Body of pancreas (tissue), 4 donors: ENCODE results near the gene PPP2R5E. TPM values are rescaled to one million over a fixed set of nuclear protein-coding genes. Genes with fewer than 3 reads are reported as not detected.

ENCODE experiments used
- ATAC-seq: fragments of 150-250 bp; one replicate; pipeline ENCODE4 v1.9.1; 2016
- DNase-seq, 4 donors: peaks; one replicate each; pipeline ENCODE4 v3.0.0-alpha.2; 2019
- H3K27ac ChIP-seq, 4 donors: fragments of 200-600 bp; sonication (generic); 1 replicate in 3 of 4; 2 replicates in 1 of 4; pipeline versions ENCODE4 v1.5.1 to v1.6.1; 2016 to 2019; ENCODE audit warnings: mild to moderate bottlenecking in 1 of 4, mixed read lengths in 1 of 4, moderate library complexity in 1 of 4
- H3K27me3 ChIP-seq, 2 donors: fragments of 200-600 bp; sonication (generic); one replicate each; pipeline ENCODE4 v1.6.0; 2016; ENCODE audit warnings: mild to moderate bottlenecking in 1 of 2
- H3K36me3 ChIP-seq, 2 donors: fragments of 200-600 bp; sonication (generic); replicated peaks in 1 of 2; 2 replicates each; pipeline ENCODE4 v1.5.1; 2016; ENCODE audit warnings: low read depth in 2 of 2; ENCODE audit not compliant: insufficient read depth in 1 of 2
- H3K4me1 ChIP-seq: fragments of 200-600 bp; sonication (generic); one replicate; pipeline ENCODE4 v1.6.0; 2016
- H3K4me3 ChIP-seq, 2 donors: fragments of 200-600 bp; sonication (generic); 1 replicate in 1 of 2; 2 replicates in 1 of 2; pipeline ENCODE4 v1.5.1; 2016 to 2019
- H3K9me3 ChIP-seq, 3 donors: fragments of 200-600 bp; sonication (generic); 1 replicate in 2 of 3; 2 replicates in 1 of 3; pipeline ENCODE4 v1.5.1; 2016
- CTCF ChIP-seq, 7 experiments: fragments of 450-650 bp in 4 of 7; fragments of 200-600 bp in 3 of 7; sonication (generic) in 3 of 7; IDR thresholded peaks; one replicate each; pipeline ENCODE4 v1.5.1; 2016 to 2019; ENCODE audit warnings: antibody characterized with exemption in 7 of 7
- POLR2A ChIP-seq, 3 donors: fragments of 450-650 bp; IDR thresholded peaks; one replicate each; pipeline ENCODE4 v1.6.1; 2016; ENCODE audit warnings: antibody characterized with exemption in 3 of 3, mild to moderate bottlenecking in 2 of 3
- WGBS, 2 donors: methylation state at CpG; one replicate each; pipeline ENCODE4 v1.1.5; 2017; 5-methylcytosine and 5-hydroxymethylcytosine counted together
- intact Hi-C: fragments of 100-400 bp; cut with DNase I; formaldehyde crosslinking; loops from one replicate; pipeline ENCODE4 v1.15.1; 2023
- total RNA-seq, 2 donors: library from RNA; depleted of rRNA; stranded (reverse); fragments of >200 nt; gene quantifications; one replicate each; pipeline ENCODE4 v1.1.0, GENCODE V29; 2016

The PPP2R5E gene
- total RNA-seq, 2 donors from 2014 or later, result 9.2 to 12.5 TPM

GRCh38 chr14:63543826-63544406 is 739 bp upstream of the PPP2R5E start:
- 0 to 1% methylated on average over 22 of the region's 22 CpGs for WGBS, 2 donors
- Histone ChIP-seq H3K9me3 (no peaks in the 10 kb centered on the region), H3K27me3 (no peaks in the 10 kb centered on the region), H3K27ac (peak overlapping the region; percentile 46 to 95 (median 93)), H3K4me3 (peak overlapping the region; percentile 50 to 59), H3K4me1 (peaks cover 28% of the 10 kb centered on the region), H3K36me3 (peaks cover 0 to 4% of the 10 kb centered on the region in 2 donors)
- ATAC-seq, result no peak
- TF ChIP-seq POLR2A (IDR thresholded peaks at IDR 0.05) (no peak), CTCF (IDR thresholded peaks at IDR 0.05) (no peak)
- peak in 1 of 4 donors; percentile 17 for DNase-seq
- intact Hi-C loops, result loop anchor here (10.0 kb wide), 1 partner anchor 149 kb away; no protein-coding TSS in a partner anchor

- H3K27me3 ChIP-seq, result no peaks in the 10 kb centered on the region
- H3K27ac ChIP-seq, result peak overlapping the region; percentile 74 to 95 (median 93)
- TF ChIP-seq CTCF (IDR thresholded peaks at IDR 0.05) (no peak), POLR2A (IDR thresholded peaks at IDR 0.05) (no peak)
- H3K9me3 ChIP-seq, result no peaks in the 10 kb centered on the region
- intact Hi-C loops, result loop anchor here (10.0 kb wide), 1 partner anchor 148 kb away; no protein-coding TSS in a partner anchor
- peak; percentile 4 for ATAC-seq
- peaks cover 0 to 6% of the 10 kb centered on the region in 2 donors for H3K36me3 ChIP-seq
- peaks cover 28% of the 10 kb centered on the region for H3K4me1 ChIP-seq
- DNase-seq, result peak; percentile 13 to 36 (median 25)
- peak overlapping the region; percentile 66 to 94 for H3K4me3 ChIP-seq
- 0 to 1% methylated on average over 21 to 37 of the region's 46 CpGs for WGBS, 2 donors
These were observed 762 bp downstream of the PPP2R5E start for GRCh38 chr14:63542231-63542999.

GRCh38 chr14:63535918-63536317 is 7.3 kb downstream of the PPP2R5E start:
- Histone ChIP-seq H3K36me3 (peaks cover 0 to 9% of the 10 kb centered on the region in 2 donors), H3K4me3 (no peak overlapping the region), H3K4me1 (peaks cover 5% of the 10 kb centered on the region), H3K27ac (no peak overlapping the region), H3K27me3 (no peaks in the 10 kb centered on the region), H3K9me3 (no peaks in the 10 kb centered on the region)
- TF ChIP-seq CTCF (IDR thresholded peaks at IDR 0.05) (no peak), POLR2A (IDR thresholded peaks at IDR 0.05) (no peak)
- no peak for DNase-seq
- intact Hi-C loops, result no loop called here
- no peak for ATAC-seq

- intact Hi-C loops, result no loop called here
- no peaks in the 10 kb centered on the region for H3K9me3 ChIP-seq
- WGBS, 2 donors, result 93 to 97% methylated on average over 15 of the region's 15 CpGs
- no peak overlapping the region for H3K4me3 ChIP-seq
- TF ChIP-seq POLR2A (IDR thresholded peaks at IDR 0.05), result no peak
- TF ChIP-seq CTCF (IDR thresholded peaks at IDR 0.05), result no peak
- DNase-seq (no peak), ATAC-seq (no peak)
- H3K27me3 ChIP-seq, result no peaks in the 10 kb centered on the region
- H3K4me1 ChIP-seq, result peaks cover 7% of the 10 kb centered on the region
- H3K27ac ChIP-seq, result no peak overlapping the region
- H3K36me3 ChIP-seq, result peaks cover 0 to 5% of the 10 kb centered on the region in 2 donors
These were observed 9.7 kb downstream of the PPP2R5E start for GRCh38 chr14:63533474-63533873.
